GM12873 (cell line): ENCODE data around the gene PIK3R3.

Experiments used
- TF ChIP-seq, protein P1 (sequence below): IDR thresholded peaks from 2 replicates; pipeline ENCODE4 v1.5.1; 2012; ENCODE audit warnings: low read depth, mild to moderate bottlenecking, moderate library complexity, low read length, control low read depth; ENCODE audit not compliant: insufficient read depth; ENCODE audit errors: missing control alignments

Gene PIK3R3

DNA sequence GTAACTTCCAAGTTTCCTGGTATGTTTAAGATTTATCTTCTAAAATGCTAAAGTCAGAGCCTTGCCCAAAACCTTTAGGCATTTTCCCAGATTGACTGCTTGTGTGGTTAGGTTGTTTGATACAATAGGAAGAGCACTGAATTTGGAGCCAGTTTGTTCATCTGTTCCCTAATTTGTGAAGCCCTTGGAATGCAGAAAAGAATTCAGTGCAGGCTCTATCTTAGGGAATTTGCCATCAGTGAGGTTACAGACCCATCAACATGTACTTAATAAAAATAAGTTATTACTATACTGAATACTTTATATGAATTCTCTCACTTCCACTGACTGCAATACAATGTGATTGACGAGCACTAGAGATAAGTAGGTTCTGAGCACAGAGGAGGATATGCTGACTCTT is 120.2 kb downstream of the PIK3R3 start:
- TF ChIP-seq, protein P1, sequence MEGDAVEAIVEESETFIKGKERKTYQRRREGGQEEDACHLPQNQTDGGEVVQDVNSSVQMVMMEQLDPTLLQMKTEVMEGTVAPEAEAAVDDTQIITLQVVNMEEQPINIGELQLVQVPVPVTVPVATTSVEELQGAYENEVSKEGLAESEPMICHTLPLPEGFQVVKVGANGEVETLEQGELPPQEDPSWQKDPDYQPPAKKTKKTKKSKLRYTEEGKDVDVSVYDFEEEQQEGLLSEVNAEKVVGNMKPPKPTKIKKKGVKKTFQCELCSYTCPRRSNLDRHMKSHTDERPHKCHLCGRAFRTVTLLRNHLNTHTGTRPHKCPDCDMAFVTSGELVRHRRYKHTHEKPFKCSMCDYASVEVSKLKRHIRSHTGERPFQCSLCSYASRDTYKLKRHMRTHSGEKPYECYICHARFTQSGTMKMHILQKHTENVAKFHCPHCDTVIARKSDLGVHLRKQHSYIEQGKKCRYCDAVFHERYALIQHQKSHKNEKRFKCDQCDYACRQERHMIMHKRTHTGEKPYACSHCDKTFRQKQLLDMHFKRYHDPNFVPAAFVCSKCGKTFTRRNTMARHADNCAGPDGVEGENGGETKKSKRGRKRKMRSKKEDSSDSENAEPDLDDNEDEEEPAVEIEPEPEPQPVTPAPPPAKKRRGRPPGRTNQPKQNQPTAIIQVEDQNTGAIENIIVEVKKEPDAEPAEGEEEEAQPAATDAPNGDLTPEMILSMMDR: no peak

DNA sequence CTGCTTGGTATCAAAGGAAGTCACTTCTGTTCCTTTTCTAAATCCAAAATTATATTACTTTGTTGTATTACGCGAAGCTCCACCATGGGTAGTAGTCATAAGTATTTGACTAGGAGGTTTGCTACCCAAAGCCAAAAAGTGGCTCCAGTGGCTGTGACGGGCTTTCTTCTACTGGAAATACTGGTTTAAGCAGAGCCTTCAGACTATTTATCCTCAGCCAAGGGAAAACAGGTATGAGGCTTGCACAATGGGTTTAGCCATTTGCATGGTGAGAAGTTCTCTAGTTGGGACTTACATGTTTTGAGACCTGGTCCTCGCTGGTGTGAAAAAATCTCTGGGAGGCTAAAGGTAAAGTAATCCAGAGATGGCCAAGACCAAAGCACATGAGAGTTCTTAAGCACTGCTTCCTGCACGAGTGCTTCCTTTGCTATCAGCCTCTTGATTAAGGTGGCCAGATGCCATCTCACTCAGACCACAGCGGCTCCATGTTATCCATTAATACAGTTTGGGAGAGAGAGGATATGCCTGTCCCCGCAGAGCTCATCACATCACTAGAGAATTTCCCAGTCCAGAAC is 121.2 kb downstream of the PIK3R3 start:
- TF ChIP-seq, protein P1: no peak

DNA sequence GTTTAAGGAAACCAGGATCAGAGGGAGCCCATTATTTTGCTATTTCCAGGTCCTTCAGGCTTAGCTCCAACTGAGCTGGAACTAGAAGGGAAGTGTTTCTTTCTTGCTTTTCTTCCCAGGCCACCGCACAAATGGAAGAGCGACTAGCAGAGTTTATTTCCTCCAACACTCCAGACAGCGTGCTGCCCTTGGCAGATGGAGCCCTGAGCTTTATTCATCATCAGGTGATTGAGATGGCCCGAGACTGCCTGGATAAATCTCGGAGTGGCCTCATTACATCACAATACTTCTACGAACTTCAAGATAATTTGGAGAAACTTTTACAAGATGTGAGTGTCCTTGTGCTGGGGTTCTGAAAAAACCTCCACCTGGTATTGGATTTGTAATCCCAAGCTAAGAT is 121.8 kb downstream of the PIK3R3 start:
- TF ChIP-seq, protein P1: no peak

DNA sequence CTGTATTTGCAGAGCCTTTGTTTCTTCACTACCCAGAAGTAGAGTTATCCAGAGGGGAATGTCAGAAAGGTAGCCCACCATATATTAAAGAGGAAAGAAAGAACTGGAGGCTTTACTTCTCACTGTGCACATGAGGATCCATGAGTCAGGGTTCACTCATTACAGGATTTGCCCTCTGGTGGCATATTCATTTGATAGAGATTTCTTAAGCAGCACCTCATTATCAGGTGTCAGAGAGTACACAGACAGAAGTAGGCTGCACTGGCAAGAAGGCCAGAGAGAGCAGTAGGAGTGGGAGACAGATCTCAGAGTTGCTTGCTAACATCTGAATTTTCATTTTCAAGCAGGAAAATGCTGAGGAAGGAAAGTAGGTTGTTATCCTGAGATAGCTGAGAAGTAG is 123.8 kb downstream of the PIK3R3 start:
- TF ChIP-seq, protein P1: no peak

DNA sequence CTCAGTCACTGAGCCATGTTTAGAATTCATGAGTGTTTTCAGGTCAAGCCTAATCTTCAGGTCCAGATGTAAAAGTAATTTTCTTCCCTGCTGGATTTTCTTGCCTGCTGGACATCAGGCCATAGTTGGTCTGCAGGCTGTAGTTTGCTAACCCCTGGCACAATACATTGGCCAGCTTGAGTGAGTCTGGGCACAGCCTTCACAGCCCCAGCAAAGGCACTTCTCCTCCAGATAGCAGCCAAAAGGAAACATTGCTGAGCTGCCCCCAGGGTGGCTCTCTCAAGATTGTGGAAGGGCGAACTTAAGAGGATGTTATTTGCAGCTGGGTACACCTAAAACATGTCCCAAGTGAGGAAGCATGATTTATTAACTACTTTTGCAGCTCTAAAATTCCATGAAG is 126.8 kb downstream of the PIK3R3 start:
- TF ChIP-seq, protein P1: no peak

DNA sequence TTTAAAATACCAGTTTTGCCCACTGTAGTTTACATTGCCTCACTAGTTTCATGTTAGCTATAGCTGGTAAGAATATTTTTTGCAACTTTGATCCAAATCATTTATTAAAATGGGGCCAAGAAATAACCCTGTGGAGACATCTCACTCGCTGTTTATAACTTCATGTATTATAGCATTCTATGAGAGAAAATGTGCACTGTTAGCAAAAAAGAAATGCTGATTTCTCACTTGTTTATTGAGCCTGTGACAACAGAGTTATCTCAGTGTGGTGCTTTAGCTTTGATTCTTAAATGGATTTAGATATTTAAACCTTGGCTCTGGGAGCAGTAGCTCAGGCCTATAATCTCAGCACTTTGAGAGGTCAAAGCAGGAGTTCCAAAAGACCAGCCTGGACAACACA is 127.9 kb downstream of the PIK3R3 start:
- TF ChIP-seq, protein P1: no peak

DNA sequence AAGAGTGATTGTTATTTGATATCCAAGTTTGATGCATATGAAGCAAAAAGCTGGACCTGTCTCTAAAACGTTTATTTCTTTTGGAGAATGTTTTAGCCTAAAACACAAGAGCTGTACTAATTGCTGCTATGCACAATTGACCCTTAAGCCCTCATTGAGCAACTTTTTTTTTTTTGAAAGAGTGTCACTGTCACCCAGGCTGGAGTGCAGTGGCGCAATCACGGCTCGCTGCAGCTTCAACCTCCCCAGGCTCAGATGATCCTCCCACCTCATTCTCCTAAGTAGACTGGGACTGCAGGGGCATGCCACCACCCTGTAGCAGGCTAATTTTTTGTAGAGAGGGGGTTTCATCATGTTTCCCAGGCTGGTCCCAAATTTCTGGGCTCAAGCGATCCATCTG is 129.1 kb downstream of the PIK3R3 start:
- TF ChIP-seq, protein P1: no peak
